Neural progenitor cell (in vitro differentiated cells): ENCODE data around the gene ZGPAT.

Experiments
- CTCF ChIP-seq: fragments of 200-600 bp; sonication (generic); IDR thresholded peaks from 2 replicates; pipeline ENCODE4 v1.5.1; 2017; ENCODE audit warnings: antibody characterized with exemption, mild to moderate bottlenecking
- EZH2 ChIP-seq: fragments of 200-600 bp; sonication (generic); IDR thresholded peaks from 2 replicates; pipeline ENCODE4 v1.6.1; 2017; ENCODE audit warnings: antibody characterized with exemption, mild to moderate bottlenecking, moderate library complexity

- TF ChIP-seq CTCF (no peak), EZH2 (no peak)
Observed at GRCh38 chr20:63772781-63773518, 65.1 kb downstream of the ZGPAT start.
